ENCODE data around the gene BRD1. TPM values are rescaled to one million over a fixed set of nuclear protein-coding genes. Genes with fewer than 3 reads are reported as not detected.

BRD1 gene
- total RNA-seq, 1 donor from 2014 or later: 32.5 TPM

DNA sequence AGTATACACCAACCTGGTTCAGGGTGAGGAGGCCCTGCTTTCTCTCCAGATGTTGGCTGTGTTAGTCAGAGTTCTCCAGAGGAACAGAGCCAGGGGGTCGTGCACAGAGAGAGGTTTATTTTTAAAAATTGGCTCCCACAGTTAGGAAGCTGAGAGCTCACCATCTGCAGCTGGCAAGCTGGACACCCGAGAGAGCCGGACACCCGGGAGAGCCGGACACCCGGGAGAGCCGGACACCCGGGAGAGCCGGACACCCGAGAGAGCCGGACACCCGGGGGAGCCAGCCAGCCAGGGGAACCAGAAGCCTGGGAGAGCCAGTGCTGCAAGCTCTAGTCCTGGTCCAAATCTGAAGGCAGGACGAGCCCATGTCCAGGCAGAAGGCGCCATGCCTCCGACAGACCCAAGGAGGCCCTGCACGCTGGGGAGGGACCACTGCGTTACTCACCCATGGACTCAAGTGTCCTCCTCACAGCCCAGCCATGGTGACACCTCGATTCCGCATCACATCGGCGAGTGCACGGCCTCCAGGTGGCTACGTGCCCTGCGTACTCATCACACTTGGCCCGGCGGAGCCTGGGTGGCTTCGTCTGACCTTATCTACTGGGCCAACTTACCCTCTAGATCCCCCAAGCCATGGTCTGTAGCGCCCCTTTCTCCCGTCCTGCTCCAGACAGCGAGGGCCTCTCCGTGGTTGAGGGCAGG, 99.0 kb downstream of the BRD1 start:
- intact Hi-C loops (cut with DNase I): no loop called here
- no peak overlapping the region for H3K4me3 ChIP-seq
- no peaks in the 10 kb centered on the region for H3K36me3 ChIP-seq
- H3K9me3 ChIP-seq: peaks cover 0 to 6% of the 10 kb centered on the region in 2 donors
- H3K27me3 ChIP-seq: peaks cover 4% of the 10 kb centered on the region
- DNase-seq (ENCODE audit: low spot score in 2 of 2): peak in 1 of 2 donors; percentile 56
- TF ChIP-seq, protein P1, sequence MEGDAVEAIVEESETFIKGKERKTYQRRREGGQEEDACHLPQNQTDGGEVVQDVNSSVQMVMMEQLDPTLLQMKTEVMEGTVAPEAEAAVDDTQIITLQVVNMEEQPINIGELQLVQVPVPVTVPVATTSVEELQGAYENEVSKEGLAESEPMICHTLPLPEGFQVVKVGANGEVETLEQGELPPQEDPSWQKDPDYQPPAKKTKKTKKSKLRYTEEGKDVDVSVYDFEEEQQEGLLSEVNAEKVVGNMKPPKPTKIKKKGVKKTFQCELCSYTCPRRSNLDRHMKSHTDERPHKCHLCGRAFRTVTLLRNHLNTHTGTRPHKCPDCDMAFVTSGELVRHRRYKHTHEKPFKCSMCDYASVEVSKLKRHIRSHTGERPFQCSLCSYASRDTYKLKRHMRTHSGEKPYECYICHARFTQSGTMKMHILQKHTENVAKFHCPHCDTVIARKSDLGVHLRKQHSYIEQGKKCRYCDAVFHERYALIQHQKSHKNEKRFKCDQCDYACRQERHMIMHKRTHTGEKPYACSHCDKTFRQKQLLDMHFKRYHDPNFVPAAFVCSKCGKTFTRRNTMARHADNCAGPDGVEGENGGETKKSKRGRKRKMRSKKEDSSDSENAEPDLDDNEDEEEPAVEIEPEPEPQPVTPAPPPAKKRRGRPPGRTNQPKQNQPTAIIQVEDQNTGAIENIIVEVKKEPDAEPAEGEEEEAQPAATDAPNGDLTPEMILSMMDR (IDR thresholded peaks at IDR 0.05): no peak
- no peak overlapping the region for H3K27ac ChIP-seq
- no peaks in the 10 kb centered on the region for H3K4me1 ChIP-seq

DNA sequence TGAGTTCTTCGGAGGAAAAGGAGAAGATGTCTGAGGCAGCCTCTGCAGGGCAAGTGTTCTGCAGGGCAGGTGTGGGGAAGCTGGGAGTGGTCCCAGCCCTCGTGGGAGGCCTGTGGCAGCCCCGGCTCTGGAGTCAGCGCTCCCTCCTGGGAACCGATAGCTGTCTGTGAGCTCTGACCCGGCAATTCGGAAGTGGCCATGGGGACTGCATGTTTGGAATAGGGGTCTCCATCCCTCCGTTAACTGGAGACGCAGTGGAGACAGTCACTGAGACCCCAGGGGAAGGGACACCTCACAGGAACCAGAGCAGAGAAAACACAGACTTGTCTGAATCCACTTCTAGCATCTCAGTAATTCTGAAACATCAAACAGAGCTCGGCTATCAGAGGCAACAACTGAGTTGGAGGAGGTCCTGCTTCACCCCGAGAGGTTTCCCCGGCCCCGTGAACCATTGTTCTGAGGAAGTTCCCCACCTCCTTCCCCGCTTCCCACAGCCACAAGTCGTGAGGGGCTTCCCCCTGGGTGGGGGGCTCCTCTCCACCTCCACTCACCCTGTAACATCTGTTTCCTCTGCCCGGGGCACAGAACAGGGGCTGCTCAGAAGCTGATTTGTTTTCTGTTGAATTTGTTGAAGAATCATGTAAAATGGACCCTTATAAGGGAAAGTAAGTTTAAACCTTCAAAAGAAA, 99.6 kb downstream of the BRD1 start:
- peaks cover 4% of the 10 kb centered on the region for H3K27me3 ChIP-seq
- no peaks in the 10 kb centered on the region for H3K4me1 ChIP-seq

DNA sequence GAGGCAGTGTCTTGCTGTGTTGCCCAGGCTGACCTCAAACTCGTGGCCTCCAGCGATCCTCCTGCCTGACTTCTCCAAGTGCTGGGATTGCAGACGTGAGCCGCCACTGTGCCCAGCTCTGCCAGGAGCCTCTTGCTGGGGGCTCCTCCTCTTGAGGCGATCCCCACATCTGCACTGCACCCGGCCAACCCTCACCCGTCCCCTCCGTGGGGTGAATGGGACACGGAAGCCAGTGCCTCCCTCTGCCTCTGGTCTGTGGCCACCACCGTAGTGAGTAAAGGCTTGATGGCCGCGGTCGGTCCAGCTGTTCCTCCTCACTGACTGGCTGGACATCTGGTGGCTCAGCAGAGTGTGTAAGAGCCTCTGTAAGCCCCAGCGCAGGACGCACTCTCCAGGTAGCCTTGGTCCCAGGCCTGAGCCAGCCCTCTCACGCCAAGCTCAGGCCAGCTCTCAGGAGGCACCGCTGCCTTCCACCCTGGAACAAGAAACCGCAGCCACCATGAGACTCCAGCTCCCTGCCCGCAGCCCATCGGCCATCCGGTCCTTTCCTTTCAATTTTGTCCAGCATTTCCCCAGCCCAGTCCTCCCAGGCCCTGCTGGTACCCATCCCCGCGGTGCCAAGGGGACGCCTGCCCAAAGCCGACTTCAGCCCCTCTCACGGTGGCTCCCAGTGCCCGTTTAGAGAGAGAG, 100.3 kb downstream of the BRD1 start:
- DNase-seq (ENCODE audit: low spot score in 2 of 2): peak in 1 of 2 donors; percentile 59
- intact Hi-C loops (cut with DNase I): no loop called here
- no peaks in the 10 kb centered on the region for H3K36me3 ChIP-seq
- no peaks in the 10 kb centered on the region for H3K4me1 ChIP-seq
- H3K4me3 ChIP-seq: no peak overlapping the region
- H3K9me3 ChIP-seq: no peaks in the 10 kb centered on the region
- H3K27ac ChIP-seq: no peak overlapping the region
- peaks cover 4% of the 10 kb centered on the region for H3K27me3 ChIP-seq
- TF ChIP-seq, protein P1 (IDR thresholded peaks at IDR 0.05): no peak

More for the DNA sequence above, 99.6 kb downstream of the BRD1 start:
- H3K36me3 ChIP-seq: no peaks in the 10 kb centered on the region
- DNase-seq (ENCODE audit: low spot score in 2 of 2): peak in 1 of 2 donors; percentile 48
- H3K9me3 ChIP-seq: peaks cover 0 to 1% of the 10 kb centered on the region in 2 donors
- intact Hi-C loops (cut with DNase I): no loop called here
- TF ChIP-seq, protein P1 (IDR thresholded peaks at IDR 0.05): no peak
- no peak overlapping the region for H3K27ac ChIP-seq
- no peak overlapping the region for H3K4me3 ChIP-seq

DNA sequence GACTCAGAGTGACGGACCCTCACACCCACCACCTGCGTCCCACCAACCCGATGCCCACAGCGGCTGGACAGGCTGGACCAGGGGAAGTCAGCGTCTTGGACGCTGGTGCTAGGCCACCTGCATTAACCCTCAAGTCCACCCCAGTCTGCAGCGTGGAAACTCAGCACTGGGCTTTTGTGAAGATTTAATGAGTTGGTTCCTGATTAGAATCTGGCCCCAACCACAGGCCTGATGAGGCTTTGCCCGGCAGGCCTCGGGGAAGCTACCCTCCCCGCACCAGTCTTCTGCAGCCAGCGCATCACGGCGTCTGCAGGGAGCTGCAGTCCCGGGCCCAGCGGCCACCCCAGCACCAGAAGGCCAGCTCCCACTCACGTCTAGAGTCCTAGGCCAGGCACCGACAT, 101.0 kb downstream of the BRD1 start:
- intact Hi-C loops (cut with DNase I): no loop called here
- Histone ChIP-seq H3K36me3 (no peaks in the 10 kb centered on the region), H3K27me3 (peaks cover 4% of the 10 kb centered on the region), H3K9me3 (no peaks in the 10 kb centered on the region), H3K4me1 (no peaks in the 10 kb centered on the region), H3K4me3 (no peak overlapping the region), H3K27ac (no peak overlapping the region)
- peak in 1 of 2 donors; percentile 55 for DNase-seq (ENCODE audit: low spot score in 2 of 2)
- TF ChIP-seq, protein P1 (IDR thresholded peaks at IDR 0.05): no peak

DNA sequence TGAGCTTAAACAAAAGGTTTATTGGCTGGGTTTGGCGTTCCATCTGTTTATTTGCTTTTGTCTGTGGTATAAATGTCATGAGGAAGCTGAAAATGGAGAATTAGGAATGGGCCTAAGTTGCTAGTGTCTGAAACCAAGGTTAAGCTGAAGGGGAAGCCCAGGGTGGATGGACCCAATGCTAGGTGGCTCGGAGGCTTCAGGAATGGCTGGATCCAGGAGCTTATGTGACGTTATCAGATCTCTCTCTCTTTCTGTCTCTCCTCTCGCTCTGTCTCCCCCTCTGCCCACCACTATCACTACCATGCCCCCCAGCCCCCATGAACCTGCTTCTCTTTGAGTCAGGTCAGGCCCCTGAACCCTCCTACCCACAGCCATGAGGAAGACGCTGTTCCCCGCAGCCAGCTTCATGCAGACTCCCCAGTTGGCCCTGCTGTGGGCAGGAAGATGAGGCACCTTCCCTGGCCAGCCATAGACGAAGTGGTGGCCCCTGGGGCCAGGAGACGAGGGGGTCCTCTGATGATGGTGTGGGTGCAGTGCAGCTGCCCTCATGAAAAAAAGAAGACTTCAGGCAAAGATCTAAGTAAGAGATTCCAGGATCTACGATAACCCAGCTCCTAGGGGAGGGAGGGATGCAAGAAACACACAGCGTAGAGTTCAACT, 101.5 kb downstream of the BRD1 start:
- Histone ChIP-seq H3K27ac (no peak overlapping the region), H3K4me1 (no peaks in the 10 kb centered on the region), H3K9me3 (no peaks in the 10 kb centered on the region), H3K4me3 (no peak overlapping the region), H3K36me3 (no peaks in the 10 kb centered on the region), H3K27me3 (peaks cover 4% of the 10 kb centered on the region)
- intact Hi-C loops (cut with DNase I): no loop called here
- peak in 1 of 2 donors; percentile 40 for DNase-seq (ENCODE audit: low spot score in 2 of 2)
- TF ChIP-seq, protein P1 (IDR thresholded peaks at IDR 0.05): no peak

Measured in ascending aorta (tissue), 2 donors.